Measurements from ENCODE around the gene SESN3.

Gene SESN3

DNA sequence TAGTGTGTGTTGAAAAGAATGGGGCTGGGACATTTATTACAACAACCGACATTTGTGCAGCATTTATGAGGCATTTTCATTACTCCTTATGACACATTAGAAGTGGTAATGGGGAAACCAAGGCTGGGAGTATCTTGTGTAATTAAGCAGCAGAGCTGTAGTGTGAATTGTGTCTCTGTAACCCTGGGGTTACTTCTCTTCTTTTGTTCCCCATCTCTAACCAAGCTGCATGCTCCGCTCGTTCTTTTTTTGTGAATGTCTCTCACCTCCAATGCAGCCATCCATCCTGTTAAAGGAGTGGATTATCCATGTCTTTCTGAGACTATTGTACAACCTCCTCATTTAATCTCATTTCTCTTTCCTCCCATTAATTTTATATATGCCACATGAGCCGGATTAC is 75.6 kb downstream of the SESN3 start:
- DNase-seq (ENCODE audit: extremely low spot score) = no peak
- no peak for TF ChIP-seq TARDBP (IDR thresholded peaks at IDR 0.05)
- TF ChIP-seq SP1 (IDR thresholded peaks at IDR 0.05) = no peak
- TF ChIP-seq HDGF (IDR thresholded peaks at IDR 0.05; ENCODE audit: borderline replicate concordance) = no peak
- no peak for TF ChIP-seq FOXK2 (IDR thresholded peaks at IDR 0.05)
- TF ChIP-seq NFRKB (IDR thresholded peaks at IDR 0.05) = no peak
- no peak for TF ChIP-seq SUZ12 (IDR thresholded peaks at IDR 0.05)
- CTCF ChIA-PET = interaction anchor here (1.1 to 2.9 kb wide), 7 partner anchors 8 to 609 kb away, joined by 3 to 29 read pairs (median 4); partner anchors contain the start of gene SRSF8
- POLR2A ChIA-PET = interaction anchor here (1.7 kb wide), 2 partner anchors 76 to 77 kb away, joined by 4 to 7 read pairs; partner anchors contain the start of gene SESN3

DNA sequence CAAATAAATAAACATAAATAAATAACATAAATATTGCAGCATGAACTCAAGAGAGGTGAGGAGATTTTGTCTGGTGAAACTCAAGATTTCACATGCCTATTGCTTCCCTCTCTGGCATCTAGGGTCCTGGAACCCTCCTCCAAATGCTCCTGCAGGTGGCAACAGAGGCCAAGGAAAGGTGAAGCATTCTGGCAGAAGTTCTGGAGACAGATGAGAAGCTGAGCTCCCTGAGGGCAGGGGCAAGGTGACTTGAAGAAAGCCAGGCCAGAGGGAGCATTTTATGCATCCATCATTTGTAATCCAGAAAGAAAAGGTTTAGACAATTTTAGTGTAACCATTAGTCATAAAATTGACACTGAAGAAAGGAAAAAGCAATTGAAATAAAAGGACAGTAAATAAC is 76.5 kb downstream of the SESN3 start:
- TF ChIP-seq FOXA1 (IDR thresholded peaks at IDR 0.05) (no peak), BHLHE40 (IDR thresholded peaks at IDR 0.05; ENCODE audit: borderline replicate concordance) (no peak), SP1 (IDR thresholded peaks at IDR 0.05) (no peak), L3MBTL2 (conservative IDR thresholded peaks at IDR 0.05) (no peak), FOXK2 (IDR thresholded peaks at IDR 0.05) (no peak), FOXM1 (IDR thresholded peaks at IDR 0.05; ENCODE audit: borderline replicate concordance) (no peak), ARNT (IDR thresholded peaks at IDR 0.05) (no peak), CTBP1 (IDR thresholded peaks at IDR 0.05; ENCODE audit: borderline replicate concordance) (no peak), SUZ12 (IDR thresholded peaks at IDR 0.05) (no peak), LEF1 (IDR thresholded peaks at IDR 0.05; ENCODE audit: borderline replicate concordance) (no peak), NFRKB (IDR thresholded peaks at IDR 0.05) (no peak), ELF4 (IDR thresholded peaks at IDR 0.05) (no peak), TARDBP (IDR thresholded peaks at IDR 0.05) (no peak), HDGF (IDR thresholded peaks at IDR 0.05; ENCODE audit: borderline replicate concordance) (no peak), ZNF384 (IDR thresholded peaks at IDR 0.05) (no peak)
- TF ChIP-seq, protein P1, sequence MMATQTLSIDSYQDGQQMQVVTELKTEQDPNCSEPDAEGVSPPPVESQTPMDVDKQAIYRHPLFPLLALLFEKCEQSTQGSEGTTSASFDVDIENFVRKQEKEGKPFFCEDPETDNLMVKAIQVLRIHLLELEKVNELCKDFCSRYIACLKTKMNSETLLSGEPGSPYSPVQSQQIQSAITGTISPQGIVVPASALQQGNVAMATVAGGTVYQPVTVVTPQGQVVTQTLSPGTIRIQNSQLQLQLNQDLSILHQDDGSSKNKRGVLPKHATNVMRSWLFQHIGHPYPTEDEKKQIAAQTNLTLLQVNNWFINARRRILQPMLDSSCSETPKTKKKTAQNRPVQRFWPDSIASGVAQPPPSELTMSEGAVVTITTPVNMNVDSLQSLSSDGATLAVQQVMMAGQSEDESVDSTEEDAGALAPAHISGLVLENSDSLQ (IDR thresholded peaks at IDR 0.05) = no peak
- ChIA-PET POLR2A (interaction anchor here (1.4 to 1.7 kb wide), 2 partner anchors 77 to 78 kb away, joined by 4 to 7 read pairs; partner anchors contain the start of gene SESN3), CTCF (interaction anchor here (0.6 to 2.9 kb wide), 8 partner anchors 9 to 610 kb away, joined by 3 to 29 read pairs (median 4); partner anchors contain the start of gene SRSF8)
- peak; percentile 63 for DNase-seq (ENCODE audit: extremely low spot score)

DNA sequence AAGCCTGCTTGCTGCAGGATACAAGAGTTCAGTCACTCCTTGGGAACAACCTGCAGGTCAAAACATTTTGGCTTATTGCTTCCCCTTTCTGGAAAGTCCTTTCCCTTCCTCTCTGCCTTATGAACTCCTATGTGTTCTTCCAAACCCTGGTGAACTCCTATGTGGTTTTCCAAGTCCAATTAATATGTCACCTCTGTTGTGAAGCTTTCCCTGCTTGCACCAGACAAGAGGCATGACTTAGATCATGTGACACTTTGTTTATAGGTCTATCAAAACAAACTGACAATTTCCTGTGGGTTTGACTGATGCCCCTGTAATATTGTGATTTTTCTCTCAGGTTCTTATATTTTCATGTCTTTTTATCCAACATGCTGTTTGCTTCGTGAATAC is 77.2 kb downstream of the SESN3 start:
- TF ChIP-seq FOXK2 (IDR thresholded peaks at IDR 0.05) = no peak
- no peak for TF ChIP-seq LEF1 (IDR thresholded peaks at IDR 0.05; ENCODE audit: borderline replicate concordance)
- no peak for TF ChIP-seq TARDBP (IDR thresholded peaks at IDR 0.05)
- no peak for TF ChIP-seq ELF4 (IDR thresholded peaks at IDR 0.05)
- TF ChIP-seq SP1 (IDR thresholded peaks at IDR 0.05) = no peak
- TF ChIP-seq HDGF (IDR thresholded peaks at IDR 0.05; ENCODE audit: borderline replicate concordance) = no peak
- no peak for TF ChIP-seq ZNF384 (IDR thresholded peaks at IDR 0.05)
- TF ChIP-seq NFRKB (IDR thresholded peaks at IDR 0.05) = no peak
- TF ChIP-seq ARNT (IDR thresholded peaks at IDR 0.05) = no peak
- TF ChIP-seq FOXA1 (IDR thresholded peaks at IDR 0.05) = no peak
- TF ChIP-seq FOXM1 (IDR thresholded peaks at IDR 0.05; ENCODE audit: borderline replicate concordance) = no peak
- TF ChIP-seq SUZ12 (IDR thresholded peaks at IDR 0.05) = no peak
- TF ChIP-seq BHLHE40 (IDR thresholded peaks at IDR 0.05; ENCODE audit: borderline replicate concordance) = no peak
- TF ChIP-seq, protein P1 (IDR thresholded peaks at IDR 0.05) = no peak
- no peak for TF ChIP-seq CTBP1 (IDR thresholded peaks at IDR 0.05; ENCODE audit: borderline replicate concordance)
- ChIA-PET CTCF (interaction anchor here (0.6 to 2.9 kb wide), 5 partner anchors 552 to 610 kb away, joined by 3 to 29 read pairs (median 3); no protein-coding TSS in a partner anchor), POLR2A (interaction anchor here (1.4 to 1.7 kb wide), 2 partner anchors 78 to 79 kb away, joined by 4 to 7 read pairs; partner anchors contain the start of gene SESN3)
- no peak for DNase-seq (ENCODE audit: extremely low spot score)

DNA sequence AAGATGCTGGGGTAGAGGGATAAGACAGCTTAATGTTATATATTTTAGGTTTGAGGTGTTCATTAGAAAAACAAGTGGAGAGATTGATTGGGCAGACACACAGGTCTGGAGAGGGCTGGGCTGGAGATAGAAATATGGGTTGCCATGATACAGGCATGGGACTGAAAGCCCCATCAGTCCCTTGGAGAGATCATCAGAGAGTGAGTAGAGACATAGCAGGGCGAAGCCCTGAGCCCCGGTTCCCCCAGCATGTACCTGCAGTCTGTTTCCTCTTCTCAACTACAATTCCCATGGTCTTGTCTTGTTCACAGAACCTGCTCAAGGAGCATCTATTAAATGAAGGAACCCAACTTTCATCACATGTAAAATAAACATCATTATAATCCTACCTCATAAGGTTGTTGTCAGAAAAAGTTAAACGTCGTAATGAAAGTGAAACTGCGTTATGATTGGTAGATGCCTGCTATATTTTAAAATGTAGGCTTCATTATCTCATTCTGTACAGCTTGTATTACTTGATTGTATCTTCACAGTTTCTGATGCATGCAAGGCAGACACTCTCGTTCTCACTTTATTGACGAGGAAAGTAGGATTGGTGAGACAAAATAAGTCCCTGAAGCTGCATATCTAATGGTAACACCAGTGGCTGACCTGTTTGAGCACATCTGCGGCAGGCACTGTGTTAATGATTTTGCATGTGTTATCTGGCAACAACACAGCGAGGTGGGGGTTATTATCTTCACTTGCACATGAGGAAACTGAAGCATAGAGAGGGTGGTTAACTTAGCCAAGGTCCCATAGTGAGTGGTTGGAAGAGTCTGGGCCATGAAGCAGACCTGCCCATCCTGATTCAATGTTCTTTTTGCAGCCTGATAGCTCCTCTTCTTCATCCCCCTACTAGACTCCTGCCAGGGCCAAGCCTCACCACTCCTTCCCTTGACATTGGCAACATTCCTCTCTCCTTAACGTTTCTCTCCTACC is 77.8 kb downstream of the SESN3 start:
- DNase-seq (ENCODE audit: extremely low spot score) = no peak
- TF ChIP-seq TARDBP (IDR thresholded peaks at IDR 0.05) (no peak), ZNF384 (IDR thresholded peaks at IDR 0.05) (no peak), HDGF (IDR thresholded peaks at IDR 0.05; ENCODE audit: borderline replicate concordance) (no peak), FOXK2 (IDR thresholded peaks at IDR 0.05) (no peak), FOXA1 (IDR thresholded peaks at IDR 0.05) (no peak), NFRKB (IDR thresholded peaks at IDR 0.05) (no peak), BHLHE40 (IDR thresholded peaks at IDR 0.05; ENCODE audit: borderline replicate concordance) (no peak), ARNT (IDR thresholded peaks at IDR 0.05) (no peak), SP1 (IDR thresholded peaks at IDR 0.05) (no peak), LEF1 (IDR thresholded peaks at IDR 0.05; ENCODE audit: borderline replicate concordance) (no peak), FOXM1 (IDR thresholded peaks at IDR 0.05; ENCODE audit: borderline replicate concordance) (no peak), L3MBTL2 (conservative IDR thresholded peaks at IDR 0.05) (no peak), ELF4 (IDR thresholded peaks at IDR 0.05) (no peak), CTBP1 (IDR thresholded peaks at IDR 0.05; ENCODE audit: borderline replicate concordance) (no peak), SUZ12 (IDR thresholded peaks at IDR 0.05) (no peak)
- TF ChIP-seq, protein P1 (IDR thresholded peaks at IDR 0.05) = no peak
- CTCF ChIA-PET = interaction anchor here (0.6 to 2.9 kb wide), 3 partner anchors 552 to 638 kb away, joined by 3 to 29 read pairs (median 10); no protein-coding TSS in a partner anchor
- POLR2A ChIA-PET = interaction anchor here (1.4 kb wide), 1 partner anchor 78 kb away, joined by 4 read pairs; the partner anchor contains the start of gene SESN3

Data from HEK293T (cell line).